Non-pigmented ciliary epithelial cell (primary cell): ENCODE results near the gene MBD6.
A peak's percentile ranks its signal among the peaks of the same experiment; 100 is the strongest.
"Not testable (repeated sequence)": the region's sequence is repeated elsewhere in the genome, so short reads cannot be mapped to it uniquely, and the experiment has no call there.

Source experiments
- DNase-seq: peaks from one replicate; pipeline ENCODE4 v3.0.0-alpha.2; 2010; ENCODE audit warnings: low read depth

Gene MBD6

GRCh38 chr12:57489157-57489641 lies 33.4 kb upstream of the MBD6 start:
- DNase-seq: peak; percentile 24

- no peak for DNase-seq
Measured at GRCh38 chr12:57490126-57490525, 32.5 kb upstream of the MBD6 start.

DNA sequence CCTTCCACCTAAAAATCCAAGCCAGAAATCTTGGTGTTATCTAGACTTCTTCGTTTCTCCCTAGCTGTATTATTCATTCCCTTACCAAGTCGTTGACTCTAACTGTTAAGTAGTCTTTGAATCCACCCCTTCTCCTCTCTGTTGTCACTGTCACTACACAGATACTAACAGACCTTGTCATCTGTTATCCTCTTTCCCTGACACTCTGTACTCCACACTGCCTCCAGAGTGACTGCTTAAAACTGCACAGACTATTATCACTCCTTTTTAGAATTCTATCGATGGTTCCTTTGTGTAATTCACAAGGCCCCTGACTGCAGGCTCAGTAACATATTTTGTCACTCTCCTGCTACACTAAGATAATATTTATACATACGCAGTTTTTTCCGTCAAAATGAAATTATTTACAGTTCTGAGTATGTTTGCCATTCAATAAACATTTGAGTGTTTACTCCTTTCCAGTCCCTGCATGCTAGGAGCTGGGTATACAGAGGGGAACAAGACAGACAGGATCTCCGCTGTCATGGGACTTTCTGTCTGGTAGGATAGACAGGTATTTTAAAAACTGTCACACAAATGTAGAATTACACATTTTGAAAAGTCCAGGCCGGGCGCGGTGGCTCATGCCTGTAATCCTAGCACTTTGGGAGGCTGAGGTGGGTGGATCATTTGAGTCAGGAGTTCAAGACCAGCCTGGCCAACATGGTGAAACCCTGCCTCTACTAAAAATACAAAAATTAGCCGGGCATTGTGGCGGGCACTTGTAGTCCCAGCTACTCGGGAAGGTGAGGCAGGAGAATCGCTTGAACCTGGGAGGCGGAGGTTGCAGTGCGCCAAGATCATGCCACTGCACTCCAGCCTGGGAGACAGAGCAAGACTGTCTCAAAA lies 31.0 kb upstream of the MBD6 start:
- no peak for DNase-seq

GRCh38 chr12:57495051-57495701 lies 27.4 kb upstream of the MBD6 start:
- not testable (repeated sequence) for DNase-seq

DNA sequence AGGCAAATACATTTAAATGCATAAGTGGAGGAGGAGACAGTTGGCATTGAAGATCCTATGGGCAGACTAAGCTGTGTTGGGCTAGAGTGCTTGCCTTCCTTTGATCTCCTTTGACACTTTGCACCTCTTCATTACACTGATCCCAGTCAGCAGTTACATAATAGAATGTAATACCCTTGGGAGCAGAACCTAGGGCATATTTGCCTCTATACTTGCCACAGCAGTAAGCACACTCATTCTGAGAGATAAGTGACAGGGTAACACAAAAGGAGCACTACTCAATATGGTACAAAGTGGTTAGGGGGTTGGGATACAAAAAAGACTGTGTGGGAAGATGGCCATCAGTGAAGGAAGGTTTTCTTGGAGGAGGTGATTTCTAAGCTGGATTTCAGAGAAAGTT lies 25.8 kb upstream of the MBD6 start:
- DNase-seq: no peak

- no peak for DNase-seq
Measured at GRCh38 chr12:57497223-57498131, 25.1 kb upstream of the MBD6 start.

DNA sequence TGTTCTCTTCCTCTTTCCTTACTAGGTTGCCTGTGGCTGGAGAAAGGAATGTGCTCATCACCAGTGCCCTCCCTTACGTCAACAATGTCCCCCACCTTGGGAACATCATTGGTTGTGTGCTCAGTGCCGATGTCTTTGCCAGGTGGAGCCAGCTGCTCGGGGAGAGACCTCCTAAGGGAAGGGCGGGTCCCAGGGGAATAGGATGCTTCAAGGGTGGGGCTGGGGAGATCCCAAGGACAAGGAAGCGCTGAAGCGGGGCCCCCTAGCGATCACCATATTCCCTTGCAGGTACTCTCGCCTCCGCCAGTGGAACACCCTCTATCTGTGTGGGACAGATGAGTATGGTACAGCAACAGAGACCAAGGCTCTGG lies 24.5 kb upstream of the MBD6 start:
- DNase-seq: no peak

GRCh38 chr12:57498571-57498970 lies 24.1 kb upstream of the MBD6 start:
- no peak for DNase-seq

DNA sequence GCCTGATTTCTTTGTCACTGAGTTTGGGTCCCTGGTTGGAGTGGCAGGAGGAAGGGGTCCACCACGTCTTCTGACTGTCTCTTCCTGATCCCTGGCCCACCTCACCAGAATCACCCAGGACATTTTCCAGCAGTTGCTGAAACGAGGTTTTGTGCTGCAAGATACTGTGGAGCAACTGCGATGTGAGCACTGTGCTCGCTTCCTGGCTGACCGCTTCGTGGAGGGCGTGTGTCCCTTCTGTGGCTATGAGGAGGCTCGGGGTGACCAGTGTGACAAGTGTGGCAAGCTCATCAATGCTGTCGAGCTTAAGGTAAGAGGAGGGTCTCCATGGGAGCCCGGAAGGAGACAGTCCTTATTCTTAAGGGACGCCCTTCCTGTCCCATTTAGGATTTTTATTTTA lies 22.4 kb upstream of the MBD6 start:
- no peak for DNase-seq

GRCh38 chr12:57502311-57502969 lies 20.2 kb upstream of the MBD6 start:
- not testable (repeated sequence) for DNase-seq

DNA sequence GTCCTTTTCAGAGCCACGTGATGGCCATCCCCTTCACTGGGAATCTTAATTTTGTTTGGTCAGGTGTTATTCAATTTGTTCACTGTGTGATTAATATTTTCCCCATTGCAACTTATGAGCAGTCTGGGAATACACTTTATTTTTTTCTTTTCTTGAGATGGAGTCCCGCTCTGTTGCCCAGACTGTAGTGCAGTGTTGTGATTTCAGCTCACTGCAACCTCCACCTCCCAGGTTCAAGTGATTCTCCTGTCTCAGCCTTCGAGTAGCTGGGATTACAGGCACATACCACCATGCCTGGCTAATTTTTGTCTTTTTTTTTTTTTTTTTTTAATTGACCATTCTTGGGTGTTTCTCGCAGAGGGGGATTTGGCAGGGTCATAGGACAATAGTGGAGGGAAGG lies 16.1 kb upstream of the MBD6 start:
- not testable (repeated sequence) for DNase-seq

DNA sequence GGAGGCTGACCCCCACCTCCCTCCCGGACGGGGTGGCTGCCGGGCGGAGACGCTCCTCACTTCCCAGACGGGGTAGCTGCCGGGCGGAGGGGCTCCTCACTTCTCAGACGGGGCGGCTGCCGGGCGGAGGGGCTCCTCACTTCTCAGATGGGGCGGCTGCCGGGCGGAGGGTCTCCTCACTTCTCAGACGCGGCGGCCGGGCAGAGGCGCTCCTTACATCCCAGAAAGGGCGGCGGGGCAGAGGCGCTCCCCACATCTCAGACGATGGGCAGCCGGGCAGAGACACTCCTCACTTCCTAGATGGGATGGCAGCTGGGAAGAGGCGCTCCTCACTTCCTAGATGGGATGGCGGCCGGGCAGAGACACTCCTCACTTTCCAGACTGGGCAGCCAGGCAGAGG lies 14.8 kb upstream of the MBD6 start:
- not testable (repeated sequence) for DNase-seq

DNA sequence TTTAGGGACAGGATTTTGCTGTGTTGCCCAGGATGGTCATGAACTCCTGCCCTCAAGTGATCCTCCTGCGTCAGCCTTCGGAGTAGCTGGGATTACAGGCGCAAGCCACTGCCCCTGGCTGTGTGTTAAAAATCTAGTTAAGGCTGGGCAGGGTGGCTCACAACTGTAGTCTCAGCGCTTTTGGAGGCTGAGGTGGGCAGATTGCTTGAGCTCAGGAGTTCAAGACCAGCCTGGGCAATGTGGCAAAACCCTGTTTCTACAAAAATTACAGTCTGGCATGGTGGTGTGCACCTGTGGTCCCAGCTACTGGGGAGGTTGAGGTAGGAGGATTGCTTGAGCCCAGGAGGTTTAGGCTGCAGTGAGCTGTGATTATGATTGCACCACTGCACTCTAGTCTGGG lies 11.5 kb upstream of the MBD6 start:
- no peak for DNase-seq

GRCh38 chr12:57511588-57512325 lies 10.9 kb upstream of the MBD6 start:
- DNase-seq: no peak

- no peak for DNase-seq
Measured at GRCh38 chr12:57512665-57513064, 10.0 kb upstream of the MBD6 start.

GRCh38 chr12:57513266-57513665 lies 9.4 kb upstream of the MBD6 start:
- DNase-seq: no peak

DNA sequence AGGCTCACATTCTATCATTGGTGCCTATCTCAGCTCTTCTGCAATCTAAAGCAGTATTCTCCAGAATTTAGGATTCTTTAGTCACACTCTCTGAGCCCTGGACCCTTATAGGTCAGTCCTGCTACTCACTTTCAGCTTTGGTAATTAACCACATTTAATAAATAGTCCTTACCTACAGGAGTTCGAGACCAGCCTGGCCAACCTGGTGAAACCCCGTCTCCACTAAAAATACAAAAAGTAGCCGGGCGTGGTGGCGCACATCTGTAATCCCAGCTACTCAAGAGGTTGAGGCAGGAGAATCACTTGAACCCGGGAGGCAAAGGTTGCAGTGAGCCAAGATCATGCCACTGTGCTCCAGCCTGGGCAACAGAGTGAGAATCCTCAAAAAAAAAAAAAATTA lies 8.9 kb upstream of the MBD6 start:
- not testable (repeated sequence) for DNase-seq

GRCh38 chr12:57514246-57514645 lies 8.4 kb upstream of the MBD6 start:
- DNase-seq: not testable (repeated sequence)

DNA sequence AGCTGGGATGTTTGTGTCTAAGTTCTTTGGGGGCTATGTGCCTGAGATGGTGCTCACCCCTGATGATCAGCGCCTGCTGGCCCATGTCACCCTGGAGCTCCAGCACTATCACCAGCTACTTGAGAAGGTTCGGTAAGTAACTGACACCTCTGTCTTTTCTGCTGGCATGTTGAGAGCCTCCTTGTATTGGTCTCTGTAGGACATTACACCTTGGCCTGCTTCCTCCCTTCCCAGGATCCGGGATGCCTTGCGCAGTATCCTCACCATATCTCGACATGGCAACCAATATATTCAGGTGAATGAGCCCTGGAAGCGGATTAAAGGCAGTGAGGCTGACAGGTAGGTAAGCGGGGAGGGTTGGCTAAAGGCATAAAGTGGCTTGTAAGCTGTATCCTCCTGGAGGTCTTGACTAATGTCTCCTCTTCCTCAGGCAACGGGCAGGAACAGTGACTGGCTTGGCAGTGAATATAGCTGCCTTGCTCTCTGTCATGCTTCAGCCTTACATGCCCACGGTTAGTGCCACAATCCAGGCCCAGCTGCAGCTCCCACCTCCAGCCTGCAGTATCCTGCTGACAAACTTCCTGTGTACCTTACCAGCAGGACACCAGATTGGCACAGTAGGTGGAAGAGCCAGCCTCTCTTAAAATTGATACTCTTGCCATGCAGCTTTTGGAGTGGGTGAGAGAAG lies 7.8 kb upstream of the MBD6 start:
- DNase-seq: no peak

GRCh38 chr12:57515408-57515933 lies 7.2 kb upstream of the MBD6 start:
- DNase-seq: no peak
